Ammon's horn (tissue), 1 donor: ENCODE measurements around the gene LOXL3.

Experiments
- DNase-seq: peaks from one replicate; pipeline ENCODE4 v3.0.0-alpha.2; 2016; ENCODE audit warnings: low spot score

Gene LOXL3

GRCh38 chr2:74507145-74507925 is 46.4 kb downstream of the LOXL3 start, which contains the start of gene PCGF1:
Gene PCGF1 (minus strand): TSS chr2:74507695. CDS start chr2:74507668, 27 bp downstream.
- DNase-seq = peak; percentile 99

- no peak for DNase-seq
These were observed 48.1 kb downstream of the LOXL3 start for GRCh38 chr2:74505448-74506246.

DNA sequence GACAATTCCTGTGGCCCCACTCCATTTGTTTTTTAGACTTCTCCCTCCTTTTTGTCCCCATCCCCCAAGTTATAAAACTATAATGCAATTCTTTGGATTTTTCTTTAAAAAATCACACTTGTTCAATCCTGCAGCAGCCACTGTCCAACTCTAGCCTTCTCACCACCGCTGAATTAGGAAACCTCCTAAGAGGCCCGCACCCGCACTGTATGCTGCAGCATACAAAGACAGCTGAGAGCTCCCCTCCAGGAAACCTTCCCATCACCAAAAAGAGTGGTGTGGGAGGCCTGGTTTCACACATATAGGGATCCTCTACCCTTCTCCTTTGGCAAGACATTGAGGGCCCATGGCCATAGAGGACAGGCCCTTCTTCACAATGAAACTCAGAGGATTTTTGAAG is 49.2 kb downstream of the LOXL3 start:
- DNase-seq = no peak

- no peak for DNase-seq
These were observed 50.0 kb downstream of the LOXL3 start for GRCh38 chr2:74503506-74504475.

GRCh38 chr2:74502720-74503505 is 50.8 kb downstream of the LOXL3 start:
- no peak for DNase-seq

GRCh38 chr2:74502147-74502719 is 51.5 kb downstream of the LOXL3 start:
- no peak for DNase-seq

DNA sequence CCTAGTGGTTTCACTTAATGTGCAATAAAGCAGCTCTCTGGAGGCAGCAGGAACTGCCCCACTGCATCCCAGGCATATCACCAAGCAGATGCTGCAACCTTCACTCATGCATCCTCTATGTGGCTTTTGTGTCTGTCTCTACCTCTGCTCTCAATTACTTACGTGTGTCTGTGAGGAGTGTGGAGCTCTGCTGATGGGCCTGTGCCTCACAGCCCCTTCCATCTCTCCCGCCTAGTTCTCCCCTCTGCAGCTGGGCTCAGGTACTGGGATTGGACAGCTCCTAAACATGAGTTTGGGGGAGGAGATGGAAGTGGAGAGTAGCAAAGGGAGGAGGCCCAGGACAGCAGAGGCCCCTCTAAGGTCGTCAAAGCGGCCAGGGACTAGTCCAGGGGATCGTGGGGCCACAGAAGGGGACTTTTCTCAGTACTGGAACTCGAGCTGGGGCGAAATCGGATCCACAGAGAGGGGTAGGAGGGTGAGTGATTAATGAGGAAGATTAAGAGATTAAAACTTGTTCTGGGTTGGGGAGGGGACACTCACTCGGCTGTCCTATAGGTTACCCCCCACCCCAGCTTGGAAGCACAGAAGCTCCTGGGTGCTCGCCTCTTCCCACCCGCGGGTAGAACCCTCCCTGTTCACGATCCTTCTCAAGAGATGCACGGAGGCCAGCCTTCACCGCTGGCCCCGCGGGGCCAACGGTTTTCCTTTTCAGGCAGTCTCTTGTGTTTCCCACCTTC is 52.2 kb downstream of the LOXL3 start:
- no peak for DNase-seq

DNA sequence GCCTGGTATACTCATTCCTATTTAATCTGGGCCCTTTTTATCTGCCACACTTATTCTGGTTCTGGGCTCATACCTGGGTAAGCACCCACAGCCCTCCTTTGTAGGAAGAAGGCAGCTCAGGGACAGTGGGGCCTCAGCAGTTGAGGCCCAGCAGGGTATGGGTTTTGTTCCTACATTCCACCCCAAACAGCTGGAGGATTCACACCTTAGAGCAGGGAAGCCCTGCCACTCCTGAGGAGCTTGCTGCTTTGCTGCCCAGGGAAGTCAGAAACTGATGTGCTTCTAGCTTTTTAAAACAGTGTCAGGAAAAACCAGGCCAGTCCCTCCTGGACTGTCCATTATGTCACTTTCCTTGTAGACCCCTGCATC is 53.2 kb downstream of the LOXL3 start:
- no peak for DNase-seq

DNA sequence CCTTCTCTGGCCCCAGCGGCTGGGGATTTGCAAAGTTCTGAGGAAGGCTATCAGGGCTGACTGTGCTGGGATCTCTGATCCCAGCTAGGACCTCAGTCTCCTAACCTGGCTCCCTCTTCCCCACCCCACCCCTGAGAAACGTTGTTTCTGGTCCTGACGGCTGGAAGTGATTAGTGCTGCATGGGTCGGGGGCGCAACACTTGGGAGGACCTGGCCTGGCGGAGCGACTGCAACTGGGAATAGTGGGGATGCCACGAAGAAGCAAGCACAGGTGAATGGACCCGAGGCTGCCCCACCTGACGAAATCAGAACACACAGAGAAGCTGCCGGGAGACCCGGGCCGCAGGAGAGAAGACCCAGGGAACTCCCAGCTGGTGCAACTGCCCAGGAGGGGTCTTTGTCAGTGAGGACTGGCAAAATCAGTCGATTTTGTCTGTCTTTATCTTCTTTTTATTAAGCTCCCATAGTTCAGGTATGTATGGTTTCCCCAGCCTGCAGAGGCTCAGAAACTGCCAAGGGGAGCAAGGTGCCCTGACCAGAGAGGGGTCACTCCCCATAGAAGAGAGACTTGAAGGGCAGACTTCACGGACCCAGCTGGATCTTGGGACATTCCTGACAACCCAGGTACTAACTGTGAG is 53.7 kb downstream of the LOXL3 start:
- DNase-seq = no peak

DNA sequence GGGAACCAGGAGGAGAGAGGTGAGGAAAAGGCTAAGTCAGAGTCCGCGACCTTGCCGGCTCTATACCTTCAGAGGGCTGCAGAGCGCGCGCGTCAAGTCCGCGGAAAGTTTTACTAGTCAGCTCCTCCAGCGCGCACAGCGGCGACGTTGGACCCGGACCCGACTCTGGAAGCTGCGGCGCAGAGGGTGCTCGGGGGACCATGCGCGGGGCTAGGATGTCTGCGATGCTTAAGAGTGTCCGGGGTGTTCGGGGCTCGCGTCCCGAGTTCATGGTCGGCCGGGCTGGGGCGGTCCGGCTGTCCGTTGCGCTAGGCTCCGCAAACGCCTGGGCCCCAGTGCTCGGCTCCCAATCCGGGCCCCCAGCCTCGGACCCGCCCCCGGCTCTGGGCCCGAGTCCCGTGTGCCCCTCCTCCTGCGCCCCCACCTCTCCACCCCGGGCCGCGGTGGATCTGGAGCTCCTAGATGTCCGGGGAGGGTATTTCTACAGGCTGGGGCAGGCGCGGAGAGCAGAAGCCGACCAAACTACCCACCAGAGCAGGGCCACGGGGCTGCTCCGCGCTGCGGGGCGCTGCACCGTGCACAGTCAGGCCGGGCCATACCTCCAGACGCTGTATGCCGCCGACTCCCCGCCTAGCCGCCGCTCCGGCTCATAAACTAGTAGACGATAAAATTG is 54.3 kb downstream of the LOXL3 start, which contains the start of gene LBX2:
TSS of gene LBX2 (minus strand) at position 337 of the 673 bp plus-strand sequence. CDS start at position 271, 66 bp downstream.
- DNase-seq = no peak

DNA sequence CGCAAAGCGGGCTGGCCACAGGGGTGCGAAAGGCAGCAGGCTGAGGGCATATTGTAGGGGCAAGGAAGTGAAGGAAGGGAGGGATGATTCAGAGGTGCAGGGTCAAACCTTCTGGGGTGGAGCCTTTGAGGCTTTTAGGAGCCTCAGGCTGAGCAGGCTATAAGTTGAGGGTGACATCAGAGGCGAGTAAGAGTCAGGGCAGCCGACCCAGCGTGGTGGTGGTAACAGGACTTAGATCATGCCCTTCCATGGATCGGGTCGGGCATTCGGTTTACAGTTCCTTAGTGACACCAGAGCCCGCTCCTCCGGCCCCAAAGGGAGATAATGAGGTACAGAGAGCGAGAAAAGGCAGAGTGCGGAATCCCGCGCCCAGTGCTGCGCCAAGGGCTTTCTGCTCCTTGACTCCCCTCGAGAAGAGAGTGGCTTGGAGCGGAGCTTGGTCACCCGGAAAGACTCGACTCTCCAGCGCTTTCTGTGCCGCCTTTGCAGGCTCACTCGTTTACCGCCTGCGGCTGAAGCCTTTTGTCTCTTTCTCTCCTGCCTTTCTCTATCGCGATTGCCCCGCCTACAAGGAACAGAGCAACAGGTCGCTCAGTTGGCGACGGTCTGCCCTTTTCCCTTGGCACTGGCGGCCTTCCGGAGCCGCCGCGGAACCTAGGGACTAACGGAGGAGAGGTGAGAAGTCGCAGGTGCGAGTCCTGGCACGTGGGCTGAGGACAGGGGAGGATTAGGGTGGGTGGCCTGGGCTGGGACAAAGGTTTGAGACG is 55.1 kb downstream of the LOXL3 start:
- no peak for DNase-seq

GRCh38 chr2:74497777-74498499 is 55.8 kb downstream of the LOXL3 start:
- no peak for DNase-seq

- DNase-seq = no peak
These were observed 56.6 kb downstream of the LOXL3 start for GRCh38 chr2:74496997-74497776.

- DNase-seq = no peak
These were observed 58.3 kb downstream of the LOXL3 start for GRCh38 chr2:74495440-74495839.

- DNase-seq = no peak
These were observed 60.2 kb downstream of the LOXL3 start for GRCh38 chr2:74493546-74493945.

DNA sequence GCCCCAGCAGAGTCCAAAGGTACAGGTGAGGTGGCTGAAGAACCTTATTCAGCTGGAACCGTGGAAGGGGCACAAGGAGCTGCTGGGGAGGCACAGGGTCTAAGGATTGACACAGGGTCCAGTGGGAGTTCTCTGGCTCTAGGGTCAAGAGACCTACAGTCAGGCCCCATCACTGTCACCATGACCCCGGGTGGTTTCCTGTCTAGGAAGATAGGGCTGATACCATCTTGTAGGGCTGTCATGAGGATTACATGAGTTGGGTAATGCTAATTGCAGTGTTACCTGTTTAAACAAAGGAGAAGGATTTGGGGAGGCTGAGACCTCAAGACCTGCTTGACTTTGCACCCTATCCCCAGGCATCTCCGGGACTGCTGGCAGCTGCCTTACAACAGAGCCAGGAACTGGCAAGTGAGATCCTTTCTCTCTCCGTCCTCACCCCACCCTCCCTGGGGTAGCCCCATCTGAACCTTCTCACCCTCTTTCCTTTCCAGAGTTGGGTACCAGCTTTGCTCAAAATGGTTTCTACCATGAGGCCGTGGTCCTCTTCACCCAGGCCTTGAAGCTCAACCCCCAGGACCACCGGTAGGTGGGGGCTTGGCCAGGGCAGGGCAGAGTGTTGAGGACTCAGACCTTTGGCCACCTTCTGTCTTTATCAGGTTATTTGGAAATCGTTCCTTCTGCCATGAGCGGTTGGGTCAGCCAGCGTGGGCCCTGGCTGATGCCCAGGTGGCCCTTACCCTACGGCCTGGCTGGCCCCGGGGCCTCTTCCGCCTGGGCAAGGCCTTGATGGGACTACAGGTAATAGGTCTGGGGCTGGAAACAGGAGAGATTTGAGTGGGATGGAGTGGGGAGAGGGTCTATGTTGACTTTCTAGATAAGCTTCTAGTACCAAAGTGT is 61.8 kb downstream of the LOXL3 start:
- DNase-seq = no peak
